Measurements from ENCODE around the gene CHCHD3. TPM values are rescaled to one million over a fixed set of nuclear protein-coding genes. Genes with fewer than 3 reads are reported as not detected.

The CHCHD3 gene
- total and polyA plus RNA-seq, 2 of the 4 experiments (the other 2 are of a cell fraction): 56.9 to 141 TPM

DNA sequence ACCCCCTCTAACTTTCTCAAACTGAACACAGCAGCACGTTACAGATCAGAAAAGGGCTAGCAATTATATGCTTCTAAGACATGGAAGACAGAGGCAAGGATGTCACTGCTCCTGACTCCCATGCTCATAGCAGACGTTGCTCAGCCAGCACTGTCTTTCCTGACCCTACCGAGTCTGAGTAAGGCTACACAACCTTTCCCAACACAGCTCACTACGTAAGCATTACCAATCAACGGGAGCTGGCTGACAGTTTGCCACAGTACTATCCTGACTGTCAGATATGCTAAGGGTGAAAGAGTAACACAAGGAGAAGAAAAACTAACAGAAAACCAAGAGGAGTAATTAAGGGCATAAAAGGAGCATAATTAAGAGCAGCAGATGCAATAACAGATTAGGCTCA is 171.2 kb downstream of the CHCHD3 start:
- POLR2A ChIA-PET (ENCODE audit: unreplicated experiment): no interaction called here
- dilution Hi-C loops (cut with HindIII; ENCODE audit: low sequenced_read_pairs, unreplicated experiment): no loop called here

More for the DNA sequence above, 171.2 kb downstream of the CHCHD3 start:
- Histone ChIP-seq H3K4me2 (ENCODE audit: low read depth, low read length) (no peak overlapping the region), H2BK15ac (ENCODE audit: low read depth, low read length) (no peak overlapping the region), H3K4ac (ENCODE audit: low read depth, low read length) (no peak overlapping the region), H3K9me1 (ENCODE audit: insufficient read depth, low read length) (no peaks in the 10 kb centered on the region), H4K8ac (ENCODE audit: low read depth in 2 of 2, low read length in 2 of 2) (no peak overlapping the region), H3K9ac (ENCODE audit: low read depth, low read length) (no peak overlapping the region), H2AFZ (replicated peaks; ENCODE audit: low read length, poor library complexity) (no peak overlapping the region), H3K4me3 (ENCODE audit: insufficient read depth, low read depth, low read length) (no peak overlapping the region), H2BK120ac (ENCODE audit: low read depth, low read length) (no peak overlapping the region), H3K14ac (replicated peaks; ENCODE audit: low read depth, low read length) (no peak overlapping the region), H3K27me3 (ENCODE audit: control insufficient read depth, insufficient read depth, low read length) (no peaks in the 10 kb centered on the region), H3K4me1 (ENCODE audit: control insufficient read depth, insufficient read depth, low read length) (no peaks in the 10 kb centered on the region), H3K56ac (ENCODE audit: extremely low read depth, insufficient read depth, low read length) (no peak overlapping the region), H4K5ac (ENCODE audit: low read depth, low read length) (no peak overlapping the region), H2AK5ac (ENCODE audit: low read depth, low read length) (no peak overlapping the region), H2BK20ac (ENCODE audit: low read depth, low read length) (no peak overlapping the region), H3K18ac (ENCODE audit: low read depth, low read length) (no peak overlapping the region), H3K9me3 (ENCODE audit: control insufficient read depth, insufficient read depth, low read length) (no peaks in the 10 kb centered on the region), H3K36me3 (ENCODE audit: control insufficient read depth, insufficient read depth, low read length) (no peaks in the 10 kb centered on the region), H4K20me1 (ENCODE audit: insufficient read depth, low read length) (no peaks in the 10 kb centered on the region), H4K91ac (ENCODE audit: insufficient read depth, low read depth, low read length) (no peak overlapping the region), H3K27ac (ENCODE audit: insufficient read depth, low read length) (no peak overlapping the region), H2BK5ac (ENCODE audit: low read depth, low read length, poor library complexity, severe bottlenecking) (no peak overlapping the region), H3K23ac (ENCODE audit: low read depth, low read length) (no peak overlapping the region), H2AK9ac (replicated peaks; ENCODE audit: low read depth, low read length, poor library complexity) (no peak overlapping the region), H3K79me1 (ENCODE audit: low read depth in 1 of 2, low read length in 2 of 2) (peaks cover 6 to 7% of the 10 kb centered on the region in 2 experiments; a peak in 3 of 4 replicates)
- TF ChIP-seq CEBPB (IDR thresholded peaks at IDR 0.05; ENCODE audit: low read depth, low read length) (no peak), RAD21 (IDR thresholded peaks at IDR 0.05; ENCODE audit: low read length) (no peak), USF2 (IDR thresholded peaks at IDR 0.05; ENCODE audit: low read depth, low read length) (no peak), SMC3 (IDR thresholded peaks at IDR 0.05; ENCODE audit: low read depth, low read length) (no peak), CTCF (conservative IDR thresholded peaks at IDR 0.05; ENCODE audit: low read depth, low read length) (no peak), BHLHE40 (IDR thresholded peaks at IDR 0.05; ENCODE audit: low read depth, low read length) (no peak), CHD1 (IDR thresholded peaks at IDR 0.05; ENCODE audit: low read depth, low read length) (no peak)
- BruUV-seq (replicated peaks): no TSS peak
- ATAC-seq (ENCODE audit: low read depth) (no peak), DNase-seq (no peak)
- WGBS, 2 experiments (ENCODE audit: extremely low coverage in 2 of 2, insufficient read length in 1 of 2): no CpG with 5 or more reads among the region's 5 CpGs
- in situ Hi-C loops (cut with MboI; ENCODE audit: low sequenced_read_pairs) (no loop called here), intact Hi-C loops (cut with micrococcal nuclease) (no loop called here)
- CTCF ChIA-PET: no interaction called here
